ENCODE results near the gene HSDL2.
A peak's percentile ranks its signal among the peaks of the same experiment; 100 is the strongest.

HSDL2 gene

GRCh38 chr9:112439171-112439570 is 59.3 kb downstream of the HSDL2 start:
- H3K4me3 ChIP-seq (ENCODE audit: low read depth, low read length): no peak overlapping the region
- TF ChIP-seq, protein P1, sequence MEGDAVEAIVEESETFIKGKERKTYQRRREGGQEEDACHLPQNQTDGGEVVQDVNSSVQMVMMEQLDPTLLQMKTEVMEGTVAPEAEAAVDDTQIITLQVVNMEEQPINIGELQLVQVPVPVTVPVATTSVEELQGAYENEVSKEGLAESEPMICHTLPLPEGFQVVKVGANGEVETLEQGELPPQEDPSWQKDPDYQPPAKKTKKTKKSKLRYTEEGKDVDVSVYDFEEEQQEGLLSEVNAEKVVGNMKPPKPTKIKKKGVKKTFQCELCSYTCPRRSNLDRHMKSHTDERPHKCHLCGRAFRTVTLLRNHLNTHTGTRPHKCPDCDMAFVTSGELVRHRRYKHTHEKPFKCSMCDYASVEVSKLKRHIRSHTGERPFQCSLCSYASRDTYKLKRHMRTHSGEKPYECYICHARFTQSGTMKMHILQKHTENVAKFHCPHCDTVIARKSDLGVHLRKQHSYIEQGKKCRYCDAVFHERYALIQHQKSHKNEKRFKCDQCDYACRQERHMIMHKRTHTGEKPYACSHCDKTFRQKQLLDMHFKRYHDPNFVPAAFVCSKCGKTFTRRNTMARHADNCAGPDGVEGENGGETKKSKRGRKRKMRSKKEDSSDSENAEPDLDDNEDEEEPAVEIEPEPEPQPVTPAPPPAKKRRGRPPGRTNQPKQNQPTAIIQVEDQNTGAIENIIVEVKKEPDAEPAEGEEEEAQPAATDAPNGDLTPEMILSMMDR (IDR thresholded peaks at IDR 0.05; ENCODE audit: borderline replicate concordance, insufficient read depth, low read depth, low read length): no peak

- no peak overlapping the region for H3K4me3 ChIP-seq (ENCODE audit: low read depth, low read length)
- TF ChIP-seq, protein P1 (IDR thresholded peaks at IDR 0.05; ENCODE audit: borderline replicate concordance, insufficient read depth, low read depth, low read length): no peak
Observed at GRCh38 chr9:112439825-112440224, 59.9 kb downstream of the HSDL2 start.

DNA sequence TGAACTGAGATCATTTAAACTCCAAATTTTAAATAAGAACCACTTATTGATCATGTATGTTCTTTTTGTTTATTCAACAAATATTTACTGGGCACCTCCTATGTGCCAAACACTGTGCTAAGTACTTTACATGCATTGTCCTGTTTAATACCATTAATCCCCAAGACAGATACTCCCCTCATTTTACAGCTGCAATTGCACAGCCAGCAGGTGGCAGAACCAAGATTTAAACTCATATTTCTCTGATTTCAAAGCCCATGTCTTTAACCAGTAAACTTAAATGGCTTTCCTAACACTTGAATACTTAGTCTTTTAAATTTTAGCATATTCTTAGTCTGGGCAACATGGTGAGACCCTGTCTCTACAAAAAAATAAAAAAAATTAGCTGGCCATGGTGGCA is 63.3 kb downstream of the HSDL2 start:
- no peak overlapping the region for H3K4me3 ChIP-seq (ENCODE audit: low read depth, low read length)
- TF ChIP-seq, protein P1 (IDR thresholded peaks at IDR 0.05; ENCODE audit: borderline replicate concordance, insufficient read depth, low read depth, low read length): peak; percentile 36; the same call in 1 of the 2 replicates

DNA sequence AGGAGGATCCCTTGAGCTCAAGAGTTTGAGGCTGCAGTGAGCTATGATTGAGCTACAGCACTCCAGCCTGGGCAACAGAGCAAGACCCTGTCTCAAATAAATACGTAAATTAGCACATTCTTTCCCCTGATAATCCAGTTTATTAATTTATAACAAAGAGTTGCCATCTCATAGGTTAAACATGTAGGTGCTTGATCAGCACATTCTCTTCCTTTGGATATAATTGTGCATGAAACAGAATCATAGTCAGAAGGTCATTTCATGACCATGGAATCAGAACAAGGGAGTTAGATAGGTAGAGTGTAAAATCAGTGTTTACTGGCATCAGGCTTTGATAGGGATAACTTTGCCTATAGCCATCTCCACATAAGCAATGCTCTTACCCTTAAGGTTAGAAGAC is 63.7 kb downstream of the HSDL2 start:
- no peak overlapping the region for H3K4me3 ChIP-seq (ENCODE audit: low read depth, low read length)
- TF ChIP-seq, protein P1 (IDR thresholded peaks at IDR 0.05; ENCODE audit: borderline replicate concordance, insufficient read depth, low read depth, low read length): no peak

DNA sequence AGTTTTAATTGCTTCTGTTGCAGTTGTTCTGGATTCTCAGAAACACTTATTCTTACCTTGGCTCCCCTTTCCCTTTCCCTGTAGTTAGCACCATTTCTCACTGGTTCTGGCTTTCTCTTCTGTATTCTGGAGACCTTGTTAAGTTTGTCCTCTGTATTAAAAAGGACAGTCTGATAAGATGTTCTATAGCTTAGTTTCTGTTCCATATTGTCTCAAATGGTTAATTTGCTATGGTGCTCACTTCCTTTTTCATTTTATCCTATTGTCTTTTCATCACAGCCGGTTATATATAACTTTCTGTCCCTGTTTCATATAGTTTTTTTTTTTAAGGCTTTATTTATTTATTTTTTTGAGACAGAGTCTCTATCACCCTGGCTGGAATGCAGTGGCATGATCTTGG is 65.3 kb downstream of the HSDL2 start:
- TF ChIP-seq, protein P1 (IDR thresholded peaks at IDR 0.05; ENCODE audit: borderline replicate concordance, insufficient read depth, low read depth, low read length): no peak
- H3K4me3 ChIP-seq (ENCODE audit: low read depth, low read length): no peak overlapping the region

- TF ChIP-seq, protein P1 (IDR thresholded peaks at IDR 0.05; ENCODE audit: borderline replicate concordance, insufficient read depth, low read depth, low read length): no peak
- no peak overlapping the region for H3K4me3 ChIP-seq (ENCODE audit: low read depth, low read length)
Observed at GRCh38 chr9:112446080-112446479, 66.2 kb downstream of the HSDL2 start.

DNA sequence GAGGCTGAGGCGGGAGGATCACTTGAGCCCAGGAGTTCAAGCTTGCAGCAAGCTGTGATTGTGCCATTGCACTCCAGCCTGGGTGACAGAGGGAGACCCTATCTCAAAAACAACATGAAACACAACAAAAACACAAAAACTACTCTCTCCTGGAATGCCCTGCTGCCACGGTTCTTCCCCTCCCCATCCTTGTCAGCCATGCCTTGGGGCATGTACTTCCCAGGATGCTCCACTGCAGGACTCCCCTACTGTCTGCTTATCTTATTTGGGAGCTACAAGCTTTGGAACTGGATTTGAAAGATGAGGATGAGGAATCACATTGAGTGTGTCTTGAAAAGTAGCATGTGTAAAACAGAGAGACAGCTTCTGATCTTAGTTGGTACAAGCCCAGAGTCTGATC is 66.6 kb downstream of the HSDL2 start:
- no peak overlapping the region for H3K4me3 ChIP-seq (ENCODE audit: low read depth, low read length)
- TF ChIP-seq, protein P1 (IDR thresholded peaks at IDR 0.05; ENCODE audit: borderline replicate concordance, insufficient read depth, low read depth, low read length): no peak
